ENCODE data around the gene TBPL1.

DNA sequence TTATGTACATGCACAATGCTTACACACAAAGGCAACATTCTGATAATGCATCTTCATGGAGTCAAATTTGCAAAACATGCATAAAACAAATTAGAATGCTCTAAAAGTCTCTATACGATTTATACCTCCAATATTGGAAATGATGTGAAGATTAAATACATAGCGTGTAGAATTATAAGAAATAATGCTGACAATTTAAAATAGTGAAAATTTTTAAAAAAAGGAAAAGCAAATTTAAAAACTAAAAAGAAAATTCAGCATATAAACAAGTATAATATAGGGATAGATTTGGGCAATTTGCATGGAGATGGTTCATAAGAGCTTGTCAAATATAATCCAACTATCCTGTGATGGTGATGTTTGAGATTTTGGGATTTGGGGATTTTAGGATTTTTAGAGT is 49.2 kb upstream of the TBPL1 start:
- TF ChIP-seq TSHZ2 (CRISPR knock-in tag; IDR thresholded peaks at IDR 0.05) (no peak), TOX (CRISPR knock-in tag; IDR thresholded peaks at IDR 0.05; ENCODE audit: borderline replicate concordance) (no peak), ZFP3 (CRISPR knock-in tag; IDR thresholded peaks at IDR 0.05) (no peak), CSDC2 (CRISPR knock-in tag; IDR thresholded peaks at IDR 0.05) (no peak), ZFP30 (CRISPR knock-in tag; IDR thresholded peaks at IDR 0.05) (no peak), OSR1 (CRISPR knock-in tag; IDR thresholded peaks at IDR 0.05) (no peak), GLIS3 (CRISPR knock-in tag; IDR thresholded peaks at IDR 0.05) (no peak)
- TF ChIP-seq, protein P1, sequence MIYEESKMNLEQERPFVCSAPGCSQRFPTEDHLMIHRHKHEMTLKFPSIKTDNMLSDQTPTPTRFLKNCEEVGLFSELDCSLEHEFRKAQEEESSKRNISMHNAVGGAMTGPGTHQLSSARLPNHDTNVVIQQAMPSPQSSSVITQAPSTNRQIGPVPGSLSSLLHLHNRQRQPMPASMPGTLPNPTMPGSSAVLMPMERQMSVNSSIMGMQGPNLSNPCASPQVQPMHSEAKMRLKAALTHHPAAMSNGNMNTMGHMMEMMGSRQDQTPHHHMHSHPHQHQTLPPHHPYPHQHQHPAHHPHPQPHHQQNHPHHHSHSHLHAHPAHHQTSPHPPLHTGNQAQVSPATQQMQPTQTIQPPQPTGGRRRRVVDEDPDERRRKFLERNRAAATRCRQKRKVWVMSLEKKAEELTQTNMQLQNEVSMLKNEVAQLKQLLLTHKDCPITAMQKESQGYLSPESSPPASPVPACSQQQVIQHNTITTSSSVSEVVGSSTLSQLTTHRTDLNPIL (CRISPR knock-in tag; IDR thresholded peaks at IDR 0.05; ENCODE audit: low read depth), result no peak
